DND-41 (cell line): ENCODE results near the gene NELFB.

Experiments used
- ATAC-seq: fragments of 200-7000 bp; cut with Tn5 transposase; 3 replicates; pipeline ENCODE4 v1.9.1; 2021; ENCODE audit warnings: low read depth; ENCODE audit not compliant: insufficient read depth
- DNase-seq: peaks from one replicate; pipeline ENCODE4 v3.0.0-alpha.2; 2020
- H2AFZ ChIP-seq: 2 replicates; pipeline ENCODE4 v1.6.0; 2012; ENCODE audit warnings: low read depth, low read length
- H3K27ac ChIP-seq: 2 replicates; pipeline ENCODE4 v1.5.1; 2012; ENCODE audit warnings: low read length, inconsistent platforms
- H3K27me3 ChIP-seq: fragments of 200-600 bp; sonication (generic); 2 replicates; pipeline ENCODE4 v1.6.0; 2012; ENCODE audit warnings: low read length, mild to moderate bottlenecking, inconsistent platforms; ENCODE audit not compliant: insufficient read depth, poor library complexity
- H3K36me3 ChIP-seq: 2 replicates; pipeline ENCODE4 v1.5.1; 2012; ENCODE audit warnings: low read length, inconsistent platforms; ENCODE audit not compliant: insufficient read depth
- H3K4me1 ChIP-seq: 2 replicates; pipeline ENCODE4 v1.5.1; 2012; ENCODE audit warnings: mild to moderate bottlenecking, low read length; ENCODE audit not compliant: insufficient read depth
- H3K4me2 ChIP-seq: 2 replicates; pipeline ENCODE4 v1.6.0; 2012; ENCODE audit warnings: mild to moderate bottlenecking, moderate library complexity, low read length, inconsistent platforms; ENCODE audit not compliant: insufficient read depth
- H3K4me3 ChIP-seq, 2 experiments: fragments of 200-600 bp in 1 of 2; shearing (Covaris generic) in 1 of 2; 2 replicates each; pipeline ENCODE4 v1.5.1; 2012 to 2016; ENCODE audit warnings: inconsistent platforms in 2 of 2, low read length in 2 of 2, mild to moderate bottlenecking in 2 of 2, low read depth in 1 of 2, moderate library complexity in 1 of 2
- H3K79me2 ChIP-seq: 2 replicates; pipeline ENCODE4 v1.6.0; 2012; ENCODE audit warnings: low read length, inconsistent platforms; ENCODE audit not compliant: insufficient read depth
- H3K9ac ChIP-seq: 2 replicates; pipeline ENCODE4 v1.6.0; 2012; ENCODE audit warnings: low read depth, mild to moderate bottlenecking, inconsistent platforms, low read length, moderate library complexity
- H3K9me3 ChIP-seq: 2 replicates; pipeline ENCODE4 v1.5.1; 2012; ENCODE audit warnings: low read length, moderate library complexity, mild to moderate bottlenecking, inconsistent platforms; ENCODE audit not compliant: insufficient read depth, severe bottlenecking
- H4K20me1 ChIP-seq: 2 replicates; pipeline ENCODE4 v1.6.0; 2012; ENCODE audit warnings: low read length; ENCODE audit not compliant: insufficient read depth
- EZH2 ChIP-seq: IDR thresholded peaks from 3 replicates; pipeline ENCODE4 v1.6.1; 2012; ENCODE audit warnings: borderline replicate concordance, low read depth, mild to moderate bottlenecking, moderate library complexity, low read length, inconsistent platforms; ENCODE audit not compliant: severe bottlenecking
- TF ChIP-seq, protein P1 (sequence below): IDR thresholded peaks from 2 replicates; pipeline ENCODE4 v1.5.1; 2012; ENCODE audit warnings: borderline replicate concordance, low read length, moderate library complexity, mild to moderate bottlenecking; ENCODE audit not compliant: poor library complexity, severe bottlenecking; ENCODE audit errors: extremely low read depth

NELFB gene

DNA sequence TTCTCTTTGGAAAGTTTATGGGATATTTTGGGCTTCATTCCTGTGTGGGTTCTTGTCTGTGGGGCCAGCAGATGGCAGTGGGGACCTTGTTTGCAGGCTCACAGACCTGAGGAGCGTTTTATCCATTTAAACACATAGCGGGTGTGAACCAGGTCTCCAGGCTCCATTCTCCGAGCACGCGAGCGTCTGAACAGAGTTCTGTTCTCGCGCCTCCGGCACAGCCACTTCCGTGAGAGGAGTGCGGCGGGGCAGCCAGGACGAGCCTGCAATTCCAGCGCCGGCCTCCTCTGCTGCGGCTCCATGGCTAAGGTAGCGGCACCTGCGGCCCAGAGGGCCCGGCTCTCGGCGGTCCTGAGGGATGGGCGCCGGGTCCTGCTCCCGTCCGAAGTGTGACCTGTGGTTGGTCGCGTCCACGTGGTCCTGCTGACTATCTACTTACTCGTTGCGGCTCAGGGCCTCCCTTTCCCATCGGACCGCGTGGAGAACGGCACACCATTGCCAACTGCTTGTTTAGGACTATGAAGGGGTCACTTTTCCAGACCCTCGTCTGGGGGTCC lies 39.6 kb downstream of the NELFB start:
- Histone ChIP-seq H3K27ac (no peak overlapping the region), H3K27me3 (no peaks in the 10 kb centered on the region), H2AFZ (no peak overlapping the region), H3K36me3 (no peaks in the 10 kb centered on the region), H4K20me1 (no peaks in the 10 kb centered on the region), H3K9me3 (no peaks in the 10 kb centered on the region), H3K79me2 (no peaks in the 10 kb centered on the region), H3K4me1 (no peaks in the 10 kb centered on the region), H3K9ac (no peak overlapping the region), H3K4me3 (no peak overlapping the region), H3K4me2 (no peak overlapping the region)
- TF ChIP-seq, protein P1, sequence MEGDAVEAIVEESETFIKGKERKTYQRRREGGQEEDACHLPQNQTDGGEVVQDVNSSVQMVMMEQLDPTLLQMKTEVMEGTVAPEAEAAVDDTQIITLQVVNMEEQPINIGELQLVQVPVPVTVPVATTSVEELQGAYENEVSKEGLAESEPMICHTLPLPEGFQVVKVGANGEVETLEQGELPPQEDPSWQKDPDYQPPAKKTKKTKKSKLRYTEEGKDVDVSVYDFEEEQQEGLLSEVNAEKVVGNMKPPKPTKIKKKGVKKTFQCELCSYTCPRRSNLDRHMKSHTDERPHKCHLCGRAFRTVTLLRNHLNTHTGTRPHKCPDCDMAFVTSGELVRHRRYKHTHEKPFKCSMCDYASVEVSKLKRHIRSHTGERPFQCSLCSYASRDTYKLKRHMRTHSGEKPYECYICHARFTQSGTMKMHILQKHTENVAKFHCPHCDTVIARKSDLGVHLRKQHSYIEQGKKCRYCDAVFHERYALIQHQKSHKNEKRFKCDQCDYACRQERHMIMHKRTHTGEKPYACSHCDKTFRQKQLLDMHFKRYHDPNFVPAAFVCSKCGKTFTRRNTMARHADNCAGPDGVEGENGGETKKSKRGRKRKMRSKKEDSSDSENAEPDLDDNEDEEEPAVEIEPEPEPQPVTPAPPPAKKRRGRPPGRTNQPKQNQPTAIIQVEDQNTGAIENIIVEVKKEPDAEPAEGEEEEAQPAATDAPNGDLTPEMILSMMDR, result peak; percentile 19
- TF ChIP-seq EZH2, result no peak
- ATAC-seq, result no peak
- DNase-seq, result no peak

DNA sequence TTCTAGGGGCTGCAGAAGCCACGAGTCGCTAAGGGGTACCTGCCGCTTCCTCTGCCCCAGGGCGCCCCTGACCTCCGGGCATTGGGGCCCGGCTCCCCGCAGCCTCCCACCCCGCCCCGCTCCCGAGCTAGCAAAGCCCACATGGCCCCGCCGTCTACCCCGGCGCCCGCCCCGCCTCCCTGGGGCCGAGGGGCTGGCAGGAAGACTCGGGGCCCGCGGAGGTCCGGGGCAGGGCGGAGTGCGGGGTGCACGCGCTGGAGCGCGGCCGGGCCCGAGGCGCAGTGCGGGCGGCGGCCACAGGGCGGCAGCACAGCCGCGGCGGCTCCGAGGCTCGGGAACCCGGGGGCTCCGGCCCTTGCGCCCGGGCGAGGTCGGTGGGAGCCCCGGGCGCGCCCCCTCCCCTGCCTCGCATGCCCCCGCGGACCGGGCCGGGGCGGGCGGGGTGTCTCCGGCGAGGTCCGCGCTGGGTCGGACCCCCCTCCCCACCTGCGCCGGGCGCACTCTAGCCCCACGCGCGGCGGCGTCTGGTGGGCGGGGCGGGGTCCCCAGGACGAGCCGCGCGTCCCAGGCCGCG lies 40.2 kb downstream of the NELFB start:
- TF ChIP-seq, protein P1, result no peak
- no peak for TF ChIP-seq EZH2
- H3K36me3 ChIP-seq, result no peaks in the 10 kb centered on the region
- no peaks in the 10 kb centered on the region for H3K27me3 ChIP-seq
- no peak overlapping the region for H2AFZ ChIP-seq
- H3K4me3 ChIP-seq, result no peak overlapping the region
- H3K9ac ChIP-seq, result no peak overlapping the region
- DNase-seq (no peak), ATAC-seq (no peak)
- H3K79me2 ChIP-seq, result no peaks in the 10 kb centered on the region
- H3K27ac ChIP-seq, result no peak overlapping the region
- H3K4me2 ChIP-seq, result no peak overlapping the region
- H3K9me3 ChIP-seq, result no peaks in the 10 kb centered on the region
- H3K4me1 ChIP-seq, result no peaks in the 10 kb centered on the region
- H4K20me1 ChIP-seq, result no peaks in the 10 kb centered on the region

DNA sequence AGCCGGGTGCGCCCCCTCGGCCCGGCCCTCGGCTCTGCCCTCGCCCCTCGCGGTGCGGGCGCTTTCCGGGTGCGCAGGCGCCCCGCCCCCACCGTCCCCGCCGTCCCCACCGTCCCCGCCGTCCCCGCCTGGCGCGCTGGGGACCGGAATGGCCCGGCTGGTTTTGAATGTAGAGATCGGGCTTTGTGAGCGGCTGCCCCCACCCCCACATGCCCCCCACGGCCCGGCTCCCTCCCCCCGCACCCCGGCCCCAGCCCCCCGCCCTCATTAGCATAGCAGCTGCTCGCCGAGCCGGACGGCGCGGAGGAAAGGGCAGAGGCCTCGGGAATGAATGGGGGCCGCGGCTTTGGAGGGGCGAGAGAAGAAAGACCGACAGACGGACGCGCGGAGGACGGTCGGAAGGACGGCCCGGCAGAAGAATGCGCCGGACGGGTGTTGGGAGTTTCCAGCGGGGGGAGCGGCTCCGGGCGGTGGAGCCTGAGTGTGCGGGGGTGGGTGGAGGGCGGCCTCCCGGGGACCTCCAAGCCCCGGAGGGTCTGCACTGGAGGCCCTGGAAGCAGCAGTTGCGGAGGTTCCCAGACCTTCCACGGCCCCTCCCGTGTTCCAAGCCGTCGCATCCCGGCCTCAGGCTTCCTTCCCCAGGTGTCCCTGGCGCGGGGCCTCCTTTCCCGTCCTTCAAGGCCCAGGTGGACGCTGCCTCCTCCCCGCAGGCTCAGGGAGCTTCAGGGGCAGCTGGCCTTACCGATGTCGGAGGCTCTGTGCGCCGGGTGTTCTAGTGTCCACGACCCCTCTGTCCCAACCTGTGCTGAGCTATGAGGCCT lies 40.9 kb downstream of the NELFB start:
- Histone ChIP-seq H3K9ac (no peak overlapping the region), H2AFZ (no peak overlapping the region), H3K4me1 (no peaks in the 10 kb centered on the region), H3K27ac (no peak overlapping the region), H3K27me3 (no peaks in the 10 kb centered on the region), H3K4me3 (no peak overlapping the region), H3K4me2 (no peak overlapping the region), H3K9me3 (no peaks in the 10 kb centered on the region), H3K79me2 (no peaks in the 10 kb centered on the region), H4K20me1 (no peaks in the 10 kb centered on the region), H3K36me3 (no peaks in the 10 kb centered on the region)
- ATAC-seq (no peak), DNase-seq (no peak)
- no peak for TF ChIP-seq EZH2
- TF ChIP-seq, protein P1, result no peak
